ENCODE results near the gene DNAJB4.
"Not testable (repeated sequence)": the region's sequence is repeated elsewhere in the genome, so short reads cannot be mapped to it uniquely, and the experiment has no call there.

The DNAJB4 gene

GRCh38 chr1:78015148-78015547, 10.4 kb downstream of the DNAJB4 start:
- no peak for TF ChIP-seq CTCF (conservative IDR thresholded peaks at IDR 0.05)
- no peak overlapping the region for H3K27ac ChIP-seq

- no peak for TF ChIP-seq CTCF (conservative IDR thresholded peaks at IDR 0.05)
- no peak overlapping the region for H3K27ac ChIP-seq
Measured at GRCh38 chr1:78019024-78019423, 14.3 kb downstream of the DNAJB4 start.

GRCh38 chr1:78021134-78021533, 16.4 kb downstream of the DNAJB4 start:
- not testable (repeated sequence) for H3K27ac ChIP-seq

GRCh38 chr1:78029793-78030192, 25.1 kb downstream of the DNAJB4 start:
- no peak overlapping the region for H3K27ac ChIP-seq
- no peak for TF ChIP-seq CTCF (conservative IDR thresholded peaks at IDR 0.05)

GRCh38 chr1:78032996-78033796, 28.5 kb downstream of the DNAJB4 start:
- no peak overlapping the region for H3K27ac ChIP-seq
- no peak for TF ChIP-seq CTCF (conservative IDR thresholded peaks at IDR 0.05)

- TF ChIP-seq CTCF (conservative IDR thresholded peaks at IDR 0.05), result no peak
- H3K27ac ChIP-seq, result no peak overlapping the region
Measured at GRCh38 chr1:78033797-78034172, 29.0 kb downstream of the DNAJB4 start.

- TF ChIP-seq CTCF (conservative IDR thresholded peaks at IDR 0.05), result no peak
- H3K27ac ChIP-seq, result no peak overlapping the region
Measured at GRCh38 chr1:78035121-78035520, 30.4 kb downstream of the DNAJB4 start.

- H3K27ac ChIP-seq, result no peak overlapping the region
- no peak for TF ChIP-seq CTCF (conservative IDR thresholded peaks at IDR 0.05)
Measured at GRCh38 chr1:78036450-78036849, 31.7 kb downstream of the DNAJB4 start.

All from VCaP (cell line).